Endothelial cell of coronary artery (primary cell): Measurements from ENCODE around the gene RASA4. TPM values are rescaled to one million over a fixed set of nuclear protein-coding genes. Genes with fewer than 3 reads are reported as not detected.

ENCODE experiments used
- total RNA-seq: library from RNA; depleted of rRNA; stranded (reverse); fragments of >200 nt; gene quantifications from 2 replicates; pipeline ENCODE4 v1.2.3, GENCODE V29; 2014

Gene RASA4
- 3.7 and 7.8 TPM in 2 replicates for total RNA-seq

DNA sequence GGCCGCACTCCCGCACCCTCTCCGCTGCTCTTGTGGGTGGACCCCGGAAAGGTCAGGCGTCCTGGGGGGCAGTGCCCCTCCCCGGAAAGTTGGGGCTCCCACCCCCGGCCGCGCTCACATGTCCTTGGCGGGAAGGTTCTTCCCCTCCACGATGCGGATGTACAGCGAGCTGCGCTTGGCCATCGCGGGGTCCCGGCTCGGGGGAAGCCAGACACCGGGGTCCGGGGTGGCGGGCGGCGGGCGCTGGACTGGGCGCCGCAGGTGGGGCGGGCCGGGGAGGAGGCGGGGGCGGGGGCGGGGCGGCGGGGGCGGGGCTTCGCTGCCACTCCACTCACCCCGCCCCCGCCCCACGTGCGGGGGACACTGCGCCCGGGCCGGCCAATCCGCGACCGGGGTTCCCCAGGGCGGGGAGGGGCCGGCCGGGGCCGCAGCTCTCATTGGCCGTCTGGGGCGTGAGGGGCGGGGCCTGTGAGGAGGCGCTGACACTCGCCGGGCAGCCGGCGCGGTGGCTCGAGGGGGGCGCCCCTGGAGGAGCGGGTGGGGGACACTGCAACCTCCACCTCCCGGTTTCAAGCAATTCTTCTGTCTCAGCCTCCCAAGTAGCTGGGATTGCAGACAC lies at the start of gene RASA4:
RASA4 (minus strand) TSS at position 250 of the 619 bp plus-strand sequence; CDS start at position 183, 67 bp downstream.

DNA sequence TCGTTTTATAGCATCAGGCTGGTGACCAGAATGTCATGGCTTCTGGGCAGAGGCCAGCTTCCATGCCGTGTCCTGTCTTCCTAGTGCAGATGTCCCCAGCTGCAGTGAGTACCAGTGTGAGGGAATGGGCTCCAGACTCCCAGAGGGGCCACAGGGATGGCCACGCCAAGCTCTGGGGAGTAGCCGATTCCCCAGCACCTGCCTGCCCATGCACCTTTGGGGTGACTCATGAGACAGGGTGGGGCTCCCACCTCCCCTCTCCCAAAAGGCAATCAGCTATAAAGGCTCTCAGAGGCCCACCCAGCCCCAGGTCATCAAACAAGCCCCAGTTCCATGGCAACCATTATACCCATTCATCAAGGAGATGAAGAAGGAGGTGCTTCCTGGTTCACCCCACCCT lies 33.4 kb upstream of the RASA4 start, which contains the start of gene SPDYE2B:
SPDYE2B (plus strand) TSS at position 396 of the 400 bp plus-strand sequence. CDS start 2,030 bp downstream, outside the sequence.

DNA sequence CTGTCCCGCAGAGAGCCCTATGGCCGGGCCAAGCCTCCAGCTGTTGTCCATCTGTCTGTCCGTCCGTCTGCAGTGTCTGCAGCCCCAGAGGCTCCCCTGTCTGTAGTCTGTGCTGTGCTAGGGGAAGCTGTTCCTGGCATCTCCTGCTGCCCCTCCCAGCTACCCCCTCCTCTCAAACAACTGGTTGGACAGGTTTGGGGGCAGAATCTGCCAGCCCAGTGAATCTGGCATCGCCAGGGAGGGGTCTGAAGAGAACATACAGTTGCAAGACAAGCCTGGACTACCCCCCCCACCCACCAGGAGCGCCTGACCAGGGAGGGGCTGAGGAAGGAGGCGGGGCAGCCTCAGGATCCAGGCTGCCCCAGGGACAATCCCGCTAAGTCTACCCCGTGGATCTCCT lies 26.1 kb upstream of the RASA4 start, which contains the start of gene UPK3BL1:
UPK3BL1 (minus strand) TSS at position 101 of the 400 bp plus-strand sequence; CDS start at position 51, 50 bp downstream.

DNA sequence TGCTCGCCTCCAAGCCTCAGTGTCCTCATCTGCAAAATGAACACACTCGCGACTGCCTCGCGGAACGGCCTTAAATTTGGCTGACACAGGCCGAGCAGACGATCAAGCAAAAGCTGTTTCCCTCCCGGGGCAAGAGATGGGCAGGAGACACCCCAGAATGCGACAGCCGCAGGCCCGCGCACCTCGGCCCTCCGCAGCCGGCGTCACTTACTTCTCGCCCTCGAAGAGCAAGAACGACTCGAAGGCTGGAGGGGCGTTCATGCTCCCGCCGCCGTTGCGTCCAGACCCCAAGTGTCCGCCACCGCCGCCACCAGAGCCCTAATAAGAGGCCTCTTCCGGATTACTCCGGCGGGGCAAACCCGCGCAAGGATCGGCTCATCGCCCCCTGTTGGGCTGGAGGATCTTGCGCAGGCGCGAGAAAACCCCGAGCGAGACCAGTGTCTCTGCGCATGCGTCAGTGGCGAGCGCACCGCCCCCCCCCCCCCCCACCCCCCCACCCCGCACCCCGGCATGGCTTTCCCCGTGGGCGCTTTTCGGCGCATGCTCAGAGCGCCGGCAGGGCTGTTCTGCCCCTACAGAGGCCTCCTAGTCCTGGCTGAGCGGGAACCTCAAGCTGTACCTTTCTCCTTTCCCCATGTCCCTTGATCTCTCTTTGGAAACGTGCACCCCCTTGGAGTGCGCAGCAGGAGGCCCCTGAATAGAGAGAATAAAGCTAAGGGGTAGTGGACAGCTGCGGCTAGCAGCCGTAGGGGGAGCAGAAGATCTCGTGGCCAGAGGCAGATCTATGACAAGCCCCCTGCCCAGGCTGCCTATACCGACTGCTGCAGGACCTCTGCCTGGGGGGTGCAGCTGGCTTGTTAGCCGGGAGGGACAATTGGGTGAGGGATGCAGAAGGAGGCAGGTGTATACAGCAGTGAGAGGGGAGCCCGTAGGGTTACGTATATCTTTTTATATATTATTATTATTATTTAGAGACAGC lies 44.0 kb downstream of the RASA4 start, which contains the start of gene POLR2J3:
POLR2J3 (minus strand) TSS at position 323 of the 979 bp plus-strand sequence; CDS start at position 261, 62 bp downstream.

DNA sequence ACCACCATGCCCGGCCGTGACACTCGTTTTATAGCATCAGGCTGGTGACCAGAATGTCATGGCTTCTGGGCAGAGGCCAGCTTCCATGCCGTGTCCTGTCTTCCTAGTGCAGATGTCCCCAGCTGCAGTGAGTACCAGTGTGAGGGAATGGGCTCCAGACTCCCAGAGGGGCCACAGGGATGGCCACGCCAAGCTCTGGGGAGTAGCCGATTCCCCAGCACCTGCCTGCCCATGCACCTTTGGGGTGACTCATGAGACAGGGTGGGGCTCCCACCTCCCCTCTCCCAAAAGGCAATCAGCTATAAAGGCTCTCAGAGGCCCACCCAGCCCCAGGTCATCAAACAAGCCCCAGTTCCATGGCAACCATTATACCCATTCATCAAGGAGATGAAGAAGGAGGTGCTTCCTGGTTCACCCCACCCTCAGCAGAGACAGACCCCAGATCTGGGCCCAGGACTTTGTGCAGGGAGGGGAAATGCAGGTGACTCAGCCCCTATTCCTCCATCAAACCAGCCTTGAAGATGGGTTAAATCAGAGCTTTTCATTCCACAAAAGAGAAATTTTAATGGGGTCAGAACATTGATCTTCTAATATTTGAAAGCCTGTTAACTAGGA lies 65.6 kb downstream of the RASA4 start, which contains the start of gene SPDYE2:
SPDYE2 (plus strand) TSS at position 419 of the 615 bp plus-strand sequence. CDS start 2,030 bp downstream, outside the sequence.

DNA sequence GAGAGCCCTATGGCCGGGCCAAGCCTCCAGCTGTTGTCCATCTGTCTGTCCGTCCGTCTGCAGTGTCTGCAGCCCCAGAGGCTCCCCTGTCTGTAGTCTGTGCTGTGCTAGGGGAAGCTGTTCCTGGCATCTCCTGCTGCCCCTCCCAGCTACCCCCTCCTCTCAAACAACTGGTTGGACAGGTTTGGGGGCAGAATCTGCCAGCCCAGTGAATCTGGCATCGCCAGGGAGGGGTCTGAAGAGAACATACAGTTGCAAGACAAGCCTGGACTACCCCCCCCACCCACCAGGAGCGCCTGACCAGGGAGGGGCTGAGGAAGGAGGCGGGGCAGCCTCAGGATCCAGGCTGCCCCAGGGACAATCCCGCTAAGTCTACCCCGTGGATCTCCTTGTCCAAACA lies 73.0 kb downstream of the RASA4 start, which contains the start of gene UPK3BL2:
UPK3BL2 (minus strand) TSS at position 101 of the 400 bp plus-strand sequence; CDS start at position 41, 60 bp downstream.

Other genes with a start within 250 kb of the RASA4 start
- gene PRKRIP1, start 220.4 kb downstream of the RASA4 start, total RNA-seq, result 10.8 and 14.2 TPM in 2 replicates
- gene ORAI2, start 183.2 kb downstream of the RASA4 start, total RNA-seq, result 64.3 and 74.0 TPM in 2 replicates
- 8.6 and 12.1 TPM in 2 replicates for gene ALKBH4, start 151.9 kb downstream of the RASA4 start, total RNA-seq
- 23.4 and 26.4 TPM in 2 replicates for gene LRWD1, start 151.8 kb downstream of the RASA4 start, total RNA-seq
- gene POLR2J, start 137.8 kb downstream of the RASA4 start, total RNA-seq, result 29.0 and 31.5 TPM in 2 replicates
- gene RASA4B, start 99.0 kb downstream of the RASA4 start, total RNA-seq, result 1.5 and 2.1 TPM in 2 replicates
- 3.2 and 3.6 TPM in 2 replicates for gene UPK3BL2, start 73.1 kb downstream of the RASA4 start, total RNA-seq
- not detected in 2 replicates for gene SPDYE2, start 65.5 kb downstream of the RASA4 start, total RNA-seq
- 26.5 and 28.0 TPM in 2 replicates for gene POLR2J3, start 44.2 kb downstream of the RASA4 start, total RNA-seq
- gene UPK3BL1, start 26.0 kb upstream of the RASA4 start, total RNA-seq, result 2.4 and 14.8 TPM in 2 replicates
- not detected in 2 replicates for gene SPDYE2B, start 33.6 kb upstream of the RASA4 start, total RNA-seq
- 2.6 and 3.0 TPM in 2 replicates for gene POLR2J2, start 54.9 kb upstream of the RASA4 start, total RNA-seq
- gene FAM185A, start 132.2 kb upstream of the RASA4 start, total RNA-seq, result 7.8 and 9.4 TPM in 2 replicates